Activated T-cell treated with anti-CD3 and anti-CD28 coated beads, Interleukin-2, amount 50 U/mL, for 4 hours (primary cell): ENCODE measurements around the gene RO60. TPM values are rescaled to one million over a fixed set of nuclear protein-coding genes. Genes with fewer than 3 reads are reported as not detected.
A peak's percentile ranks its signal among the peaks of the same experiment; 100 is the strongest.
"Not testable (repeated sequence)": the region's sequence is repeated elsewhere in the genome, so short reads cannot be mapped to it uniquely, and the experiment has no call there.

Source experiments
- ATAC-seq, 2 donors: fragments of 200-7000 bp; cut with Tn5 transposase; one replicate each; pipeline ENCODE4 v1.10.0; 2021
- DNase-seq: peaks from one replicate; pipeline ENCODE4 v3.0.0-alpha.2; 2020
- H3K27me3 Mint-ChIP-seq: one replicate; pipeline ENCODE4 v1.8.0; 2021; ENCODE audit warnings: low read depth, mixed read lengths
- H3K36me3 Mint-ChIP-seq: one replicate; pipeline ENCODE4 v1.8.0; 2022; ENCODE audit warnings: mixed read lengths; ENCODE audit not compliant: insufficient read depth
- H3K4me1 Mint-ChIP-seq: one replicate; pipeline ENCODE4 v1.8.0; 2021; ENCODE audit warnings: low read depth, mixed read lengths
- H3K4me3 Mint-ChIP-seq: one replicate; pipeline ENCODE4 v1.8.0; 2021; ENCODE audit warnings: mild to moderate bottlenecking, moderate library complexity, mixed read lengths
- H3K9me3 Mint-ChIP-seq: one replicate; pipeline ENCODE4 v1.8.0; 2021; ENCODE audit warnings: mixed read lengths
- total RNA-seq, 3 donors: library from RNA; stranded (reverse); gene quantifications; one replicate each; pipeline ENCODE4 v1.2.1, GENCODE V29; 2021

Gene RO60
- total RNA-seq, 3 donors from 2014 or later: 60.8 to 75.0 (median 61.1) TPM

DNA sequence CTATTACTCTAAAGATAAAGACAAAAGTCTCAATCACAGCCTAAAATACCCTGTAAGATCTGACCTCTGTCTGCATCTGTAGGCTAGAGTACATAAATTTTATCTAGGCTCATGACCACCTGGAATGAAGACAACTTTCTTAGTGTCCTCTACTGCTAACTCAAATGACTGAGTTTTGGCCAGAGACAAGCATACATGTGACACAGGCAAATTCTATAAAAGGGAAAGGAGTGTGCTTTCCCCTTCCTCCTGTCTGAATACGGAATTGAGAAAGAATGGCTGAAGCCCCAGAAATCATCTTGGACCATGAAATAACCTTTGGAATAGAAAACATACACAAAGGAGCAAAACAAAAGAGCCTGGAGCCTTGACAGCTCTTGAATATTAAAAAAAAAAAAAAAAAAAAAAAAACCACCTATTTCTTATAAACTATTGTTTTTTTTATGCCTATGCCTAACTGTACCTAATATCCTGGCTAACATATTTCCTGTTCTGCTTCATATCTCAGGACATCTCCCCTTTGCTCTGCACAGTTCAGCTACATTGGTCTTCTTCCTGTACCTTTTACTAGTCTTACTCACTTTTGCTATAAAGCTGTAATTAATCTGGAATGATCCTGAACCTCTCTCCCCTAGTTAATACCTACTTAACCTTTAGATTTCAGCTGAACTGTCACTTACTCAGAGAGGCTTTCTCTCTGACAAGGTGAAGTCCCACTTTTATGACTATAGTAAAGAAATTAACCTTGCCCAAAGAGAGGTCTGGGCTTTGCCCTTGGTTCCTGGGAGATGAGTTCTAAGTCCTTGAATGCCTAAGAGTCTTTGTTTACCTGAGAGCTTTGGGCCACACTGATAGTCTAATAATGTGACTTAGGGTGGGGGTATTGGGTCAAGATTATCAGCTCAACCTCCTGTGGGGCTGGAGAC, 16.4 kb upstream of the RO60 start:
- DNase-seq: no peak
- no peaks in the 10 kb centered on the region for H3K27me3 Mint-ChIP-seq
- ATAC-seq: no peak
- H3K4me3 Mint-ChIP-seq: no peak overlapping the region
- H3K4me1 Mint-ChIP-seq: peaks cover 12% of the 10 kb centered on the region
- peaks cover 24% of the 10 kb centered on the region for H3K36me3 Mint-ChIP-seq
- no peaks in the 10 kb centered on the region for H3K9me3 Mint-ChIP-seq

DNA sequence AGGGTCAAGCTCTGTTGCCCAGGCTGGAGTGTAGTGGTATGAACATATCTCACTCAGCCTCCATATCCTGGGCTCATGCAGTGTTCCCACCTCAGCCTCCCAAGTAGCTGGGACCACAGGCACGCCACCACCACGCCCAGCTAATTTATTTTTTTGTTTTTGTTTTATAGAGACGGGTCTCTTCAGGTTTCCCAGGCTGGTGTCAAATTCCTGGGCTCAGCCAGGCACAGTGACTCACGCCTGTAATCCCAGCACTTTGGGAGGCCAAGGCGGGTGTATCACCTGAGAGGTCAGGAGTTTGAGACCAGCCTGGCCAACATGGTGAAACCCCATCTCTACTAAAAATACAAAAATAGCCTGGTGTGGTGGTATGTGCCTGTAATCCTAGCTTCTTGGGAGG, 10.5 kb upstream of the RO60 start:
- peaks cover 20% of the 10 kb centered on the region for H3K36me3 Mint-ChIP-seq
- ATAC-seq, H3K27me3 Mint-ChIP-seq, H3K9me3 Mint-ChIP-seq, H3K4me1 Mint-ChIP-seq, DNase-seq, H3K4me3 Mint-ChIP-seq: not testable (repeated sequence)

DNA sequence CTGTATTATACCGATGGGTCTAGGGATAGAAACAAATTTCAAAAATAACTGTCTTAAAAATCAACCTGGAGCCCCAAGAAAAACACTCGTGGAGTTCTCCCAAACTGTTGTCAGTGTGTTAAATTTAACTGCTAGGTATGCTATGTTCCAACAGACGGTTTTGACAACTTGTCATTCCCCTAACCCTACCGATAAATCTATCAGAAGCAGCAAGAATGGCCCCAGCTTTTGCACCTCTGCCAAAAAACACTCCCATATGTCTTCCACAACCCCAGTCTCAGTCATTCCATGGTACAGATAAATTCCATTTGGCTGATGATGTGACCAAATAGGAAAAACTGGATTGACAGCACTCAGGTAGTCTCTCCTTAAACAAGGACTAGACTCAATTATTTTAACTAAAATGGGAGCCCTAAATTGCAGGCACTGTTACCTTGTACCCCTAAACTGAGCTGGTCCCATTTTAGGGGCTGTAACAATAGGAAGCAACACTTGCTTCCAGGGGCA, 5.2 kb upstream of the RO60 start:
- ATAC-seq (no peak), DNase-seq (no peak)
- H3K4me1 Mint-ChIP-seq: peaks cover 36% of the 10 kb centered on the region
- no peaks in the 10 kb centered on the region for H3K27me3 Mint-ChIP-seq
- no peak overlapping the region for H3K4me3 Mint-ChIP-seq
- H3K9me3 Mint-ChIP-seq: no peaks in the 10 kb centered on the region
- H3K36me3 Mint-ChIP-seq: peaks cover 8% of the 10 kb centered on the region

DNA sequence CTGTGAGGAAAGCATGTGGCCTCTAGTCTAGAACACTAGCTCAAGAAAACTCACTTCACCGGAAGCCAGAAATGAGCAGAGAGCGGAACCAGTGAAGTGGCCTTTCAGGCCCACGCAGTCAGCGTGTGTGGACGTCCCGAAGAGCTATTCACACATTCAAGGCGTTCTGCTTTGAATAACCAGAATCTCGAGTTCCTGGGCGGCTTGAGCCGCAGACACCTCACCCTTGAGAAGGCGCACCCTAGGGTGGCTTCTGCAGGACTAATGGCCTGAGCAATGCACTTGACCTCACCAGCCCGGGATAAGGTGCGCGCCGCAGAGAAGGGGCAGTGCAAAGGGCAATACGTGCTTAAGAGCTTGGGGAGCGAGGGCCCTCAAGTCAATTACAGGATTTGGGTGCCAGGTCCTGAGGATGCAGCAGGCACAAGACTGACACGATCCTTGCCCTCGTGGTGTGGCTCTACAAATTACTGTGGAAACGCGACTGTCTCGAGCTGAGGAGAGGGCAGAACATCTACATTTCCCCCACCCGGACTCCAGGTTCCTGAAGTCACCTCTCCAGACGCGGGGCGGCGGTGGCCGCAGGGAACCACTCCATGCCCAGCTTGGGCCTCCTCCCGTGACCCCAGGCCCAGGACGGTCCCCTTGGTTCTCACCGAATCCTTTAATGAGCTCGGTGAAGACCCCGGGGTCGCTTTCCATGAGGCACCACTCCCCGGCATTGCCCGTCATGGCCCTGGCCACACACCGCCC, 707 bp upstream of the RO60 start:
- Mint-ChIP-seq H3K36me3 (peaks cover 9% of the 10 kb centered on the region), H3K9me3 (no peaks in the 10 kb centered on the region), H3K4me1 (peaks cover 59% of the 10 kb centered on the region), H3K27me3 (no peaks in the 10 kb centered on the region), H3K4me3 (peak overlapping the region; percentile 100)
- ATAC-seq (peak; percentile 25 to 53), DNase-seq (peak; percentile 37)

DNA sequence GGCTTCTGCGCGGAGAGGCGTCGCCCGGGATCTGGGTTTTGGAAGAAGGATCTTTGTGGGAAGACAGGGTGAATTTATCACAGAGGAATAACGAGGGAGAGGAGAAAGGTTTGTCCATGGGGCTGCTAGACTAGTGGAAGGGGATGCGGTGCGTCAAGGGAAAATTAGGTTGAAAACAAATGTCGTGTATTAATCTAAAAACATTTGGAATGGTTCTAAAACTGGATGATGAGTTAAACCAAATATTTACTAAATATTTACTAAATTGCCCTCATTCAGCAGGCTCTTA, 647 bp downstream of the RO60 start:
- ATAC-seq: no peak
- DNase-seq: no peak
- H3K4me1 Mint-ChIP-seq: peaks cover 61% of the 10 kb centered on the region
- no peaks in the 10 kb centered on the region for H3K27me3 Mint-ChIP-seq
- H3K36me3 Mint-ChIP-seq: peaks cover 6% of the 10 kb centered on the region
- no peaks in the 10 kb centered on the region for H3K9me3 Mint-ChIP-seq
- H3K4me3 Mint-ChIP-seq: peak overlapping the region; percentile 100

DNA sequence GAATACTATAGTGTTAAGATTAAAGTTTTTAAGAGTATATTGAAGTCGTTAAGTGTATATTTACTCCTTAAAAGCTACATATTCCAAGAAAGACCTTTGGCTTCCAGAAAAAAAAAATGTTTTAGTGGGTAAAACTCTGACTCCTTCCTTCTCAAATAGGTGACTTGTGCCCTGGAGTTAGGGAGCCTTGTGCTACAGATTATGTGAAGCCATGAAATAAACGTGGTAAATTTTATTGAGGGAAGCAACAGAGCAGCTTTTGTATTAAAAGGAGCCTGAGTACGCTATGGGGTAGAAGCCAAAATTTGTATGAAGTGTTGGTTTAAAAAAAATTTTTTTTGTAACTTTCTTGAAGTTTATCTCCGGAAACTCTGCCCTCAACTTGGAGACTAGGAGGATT, 994 bp downstream of the RO60 start:
- Mint-ChIP-seq H3K27me3 (no peaks in the 10 kb centered on the region), H3K36me3 (peaks cover 6% of the 10 kb centered on the region), H3K4me1 (peaks cover 64% of the 10 kb centered on the region), H3K9me3 (no peaks in the 10 kb centered on the region), H3K4me3 (peak overlapping the region; percentile 100)
- DNase-seq (no peak), ATAC-seq (no peak)

DNA sequence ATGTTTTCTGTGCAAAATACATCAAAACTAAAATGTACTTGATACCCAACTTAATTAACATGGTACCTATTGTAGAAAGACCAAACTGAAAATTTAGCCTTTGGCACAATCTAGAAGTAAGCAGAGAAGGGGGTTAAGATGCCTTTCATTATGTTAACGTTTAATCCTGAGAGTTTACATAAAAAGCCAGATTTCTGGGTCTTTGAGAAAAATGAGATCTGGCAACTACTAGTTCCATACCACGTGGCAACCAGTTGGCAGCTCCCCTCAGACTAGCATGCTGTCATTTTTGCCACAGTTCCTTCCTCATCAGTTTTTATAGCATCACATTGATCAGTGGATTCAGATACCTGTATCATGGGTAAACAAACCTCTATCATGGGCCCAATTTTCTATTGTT, 1.5 kb downstream of the RO60 start:
- H3K4me1 Mint-ChIP-seq: peaks cover 68% of the 10 kb centered on the region
- no peak for ATAC-seq
- peak overlapping the region; percentile 100 for H3K4me3 Mint-ChIP-seq
- no peaks in the 10 kb centered on the region for H3K27me3 Mint-ChIP-seq
- peaks cover 6% of the 10 kb centered on the region for H3K36me3 Mint-ChIP-seq
- no peak for DNase-seq
- no peaks in the 10 kb centered on the region for H3K9me3 Mint-ChIP-seq

DNA sequence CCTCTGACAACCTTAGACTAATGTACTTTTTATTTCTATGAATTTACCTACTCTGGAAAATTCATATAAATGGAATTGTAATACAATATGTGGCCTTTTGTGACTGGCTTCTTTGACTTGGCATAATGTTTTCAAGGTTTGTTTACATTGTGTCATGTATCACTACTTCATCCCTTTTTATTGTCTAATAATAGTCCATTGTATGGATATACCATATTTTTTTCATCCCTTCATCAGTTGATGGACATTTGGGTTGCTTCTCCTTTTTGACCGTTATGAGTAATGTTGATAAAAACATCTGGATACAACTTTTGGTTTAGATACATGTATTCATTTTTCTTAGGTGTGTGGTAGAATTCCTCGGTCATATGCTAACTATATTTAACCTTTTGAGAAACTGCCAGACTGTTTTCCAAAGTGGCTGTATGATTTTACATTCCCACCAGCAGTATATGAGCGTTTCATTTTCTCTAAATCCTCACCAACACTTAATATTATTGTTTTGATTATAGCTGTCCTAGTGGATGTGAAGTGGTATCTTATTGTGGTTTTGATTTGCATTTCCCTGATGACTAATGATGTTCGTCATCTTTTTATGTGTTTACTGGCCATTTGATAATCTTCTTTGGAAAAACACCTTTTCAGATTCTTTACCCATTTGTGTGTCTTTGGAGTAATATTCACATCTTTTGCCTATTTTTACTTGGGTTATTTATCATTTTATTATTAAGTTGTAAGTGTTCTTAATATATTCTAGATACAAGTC, 3.5 kb downstream of the RO60 start:
- Mint-ChIP-seq H3K27me3 (no peaks in the 10 kb centered on the region), H3K4me3 (no peak overlapping the region), H3K36me3 (peaks cover 8% of the 10 kb centered on the region), H3K4me1 (peaks cover 70% of the 10 kb centered on the region), H3K9me3 (no peaks in the 10 kb centered on the region)
- no peak for DNase-seq
- ATAC-seq: no peak

DNA sequence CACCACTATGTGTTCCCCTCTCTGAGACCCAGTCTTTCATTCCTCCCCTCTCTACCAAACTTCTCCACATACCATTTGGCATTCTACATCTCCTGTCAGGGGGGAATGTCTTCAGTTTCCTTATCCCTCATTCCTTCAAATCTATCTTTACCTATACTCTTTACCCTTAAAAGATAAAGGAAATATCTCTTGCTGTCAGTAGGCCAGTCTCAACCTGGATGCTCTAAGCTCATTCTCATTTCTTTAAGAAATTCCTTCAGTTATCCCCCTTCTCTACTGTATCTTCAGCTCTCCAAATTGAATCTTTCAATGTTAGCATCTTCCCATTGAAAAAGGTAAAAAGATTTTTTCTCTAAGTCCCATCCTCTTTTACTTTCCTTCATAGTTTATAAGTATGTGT, 6.5 kb downstream of the RO60 start:
- H3K4me3 Mint-ChIP-seq: no peak overlapping the region
- H3K36me3 Mint-ChIP-seq: peaks cover 15% of the 10 kb centered on the region
- DNase-seq (no peak), ATAC-seq (no peak)
- H3K27me3 Mint-ChIP-seq: no peaks in the 10 kb centered on the region
- no peaks in the 10 kb centered on the region for H3K9me3 Mint-ChIP-seq
- H3K4me1 Mint-ChIP-seq: peaks cover 79% of the 10 kb centered on the region

DNA sequence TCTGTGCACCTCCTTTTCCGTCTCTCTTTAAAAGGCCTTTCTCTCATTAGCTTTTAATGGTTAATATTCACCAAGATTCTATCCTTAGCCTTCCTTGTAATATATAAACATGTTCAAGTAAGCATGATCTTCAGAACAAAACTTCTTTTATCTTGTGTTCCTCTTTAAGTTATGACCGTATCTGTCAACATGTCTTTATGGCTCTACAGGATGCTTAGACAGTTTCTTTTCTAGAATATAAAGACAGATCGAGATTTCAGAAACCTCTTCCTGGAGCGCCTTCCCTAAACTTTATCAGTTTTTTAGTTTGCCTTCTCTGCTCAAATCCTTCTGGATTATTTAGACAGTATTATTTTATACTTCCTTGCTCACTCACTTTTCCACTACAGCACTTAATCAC, 7.2 kb downstream of the RO60 start:
- H3K9me3 Mint-ChIP-seq: no peaks in the 10 kb centered on the region
- H3K27me3 Mint-ChIP-seq: no peaks in the 10 kb centered on the region
- H3K4me3 Mint-ChIP-seq: no peak overlapping the region
- DNase-seq (no peak), ATAC-seq (no peak)
- peaks cover 15% of the 10 kb centered on the region for H3K36me3 Mint-ChIP-seq
- H3K4me1 Mint-ChIP-seq: peaks cover 77% of the 10 kb centered on the region

DNA sequence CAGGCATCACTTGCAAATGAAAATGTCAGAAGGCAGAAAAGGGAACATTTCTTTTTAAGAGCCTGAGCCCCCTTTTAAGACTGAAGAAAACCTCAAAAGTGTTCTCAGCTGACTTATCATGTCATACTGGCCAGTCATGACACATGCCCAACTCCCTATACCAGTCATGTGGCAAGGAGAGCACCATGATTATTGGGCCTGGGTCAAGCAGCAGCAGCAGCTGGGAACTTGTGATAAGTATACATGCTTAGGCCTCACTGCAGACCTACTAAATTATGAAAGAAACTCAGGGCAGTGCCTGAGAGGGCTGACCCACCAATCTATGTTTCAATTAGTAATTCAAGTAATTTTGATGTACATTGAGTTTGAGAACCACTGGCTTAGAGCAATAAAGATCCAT, 8.6 kb downstream of the RO60 start:
- ATAC-seq (no peak), DNase-seq (no peak)
- Mint-ChIP-seq H3K4me1 (peaks cover 70% of the 10 kb centered on the region), H3K9me3 (no peaks in the 10 kb centered on the region), H3K27me3 (no peaks in the 10 kb centered on the region), H3K4me3 (no peak overlapping the region), H3K36me3 (peaks cover 16% of the 10 kb centered on the region)

DNA sequence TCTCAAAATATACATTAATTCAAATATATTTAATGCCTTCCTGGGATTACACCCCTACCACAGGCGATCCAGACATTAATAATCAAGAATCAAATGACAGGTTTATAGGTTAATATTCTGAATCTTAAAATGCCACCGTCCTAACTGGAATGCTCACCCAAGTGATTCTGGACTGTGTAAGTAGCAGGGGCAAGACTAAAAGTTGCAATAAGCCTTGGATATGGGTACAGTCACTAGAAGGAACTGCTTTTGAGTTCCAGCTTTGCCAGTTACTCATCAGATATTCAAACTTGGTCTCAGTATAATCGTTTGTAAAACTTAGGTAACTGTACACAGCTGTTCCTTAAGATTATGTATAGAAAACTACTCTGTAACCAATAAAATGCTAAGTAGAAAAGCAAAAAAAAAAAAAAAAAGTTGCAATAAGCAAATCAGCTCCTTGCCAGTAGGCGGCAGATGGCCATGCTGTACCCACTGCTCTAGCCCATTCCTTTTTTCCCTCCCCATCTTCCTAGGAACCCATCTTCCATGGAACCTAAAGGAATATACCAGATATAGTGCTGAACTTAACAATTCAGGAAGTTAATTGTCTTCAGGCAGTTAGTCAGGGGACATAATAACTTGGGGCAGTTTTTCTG, 10.5 kb downstream of the RO60 start:
- ATAC-seq (no peak), DNase-seq (no peak)
- H3K4me3 Mint-ChIP-seq: no peak overlapping the region
- H3K36me3 Mint-ChIP-seq: peaks cover 13% of the 10 kb centered on the region
- H3K27me3 Mint-ChIP-seq: no peaks in the 10 kb centered on the region
- no peaks in the 10 kb centered on the region for H3K9me3 Mint-ChIP-seq
- peaks cover 61% of the 10 kb centered on the region for H3K4me1 Mint-ChIP-seq

DNA sequence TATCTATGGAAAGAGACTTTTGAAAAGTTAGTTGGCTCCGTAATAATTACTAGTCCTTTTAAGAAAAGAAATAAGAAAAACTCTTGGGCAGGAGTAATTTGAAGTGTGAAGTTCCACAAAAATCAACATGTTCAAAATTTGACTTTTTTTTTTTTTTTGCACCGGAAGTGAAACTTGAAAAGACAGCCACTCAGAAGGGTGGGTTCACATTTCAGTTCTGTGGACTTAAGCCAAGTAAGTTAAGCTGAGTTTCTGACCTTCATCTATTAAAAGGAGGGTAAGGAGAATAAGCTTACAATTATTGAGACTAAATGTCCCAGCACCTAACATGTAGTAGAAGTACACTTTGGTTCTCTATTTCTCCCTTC, 11.0 kb downstream of the RO60 start:
- H3K4me1 Mint-ChIP-seq: peaks cover 56% of the 10 kb centered on the region
- no peaks in the 10 kb centered on the region for H3K27me3 Mint-ChIP-seq
- peaks cover 13% of the 10 kb centered on the region for H3K36me3 Mint-ChIP-seq
- no peak for ATAC-seq
- H3K4me3 Mint-ChIP-seq: peak overlapping the region; percentile 13
- no peaks in the 10 kb centered on the region for H3K9me3 Mint-ChIP-seq
- DNase-seq: no peak

DNA sequence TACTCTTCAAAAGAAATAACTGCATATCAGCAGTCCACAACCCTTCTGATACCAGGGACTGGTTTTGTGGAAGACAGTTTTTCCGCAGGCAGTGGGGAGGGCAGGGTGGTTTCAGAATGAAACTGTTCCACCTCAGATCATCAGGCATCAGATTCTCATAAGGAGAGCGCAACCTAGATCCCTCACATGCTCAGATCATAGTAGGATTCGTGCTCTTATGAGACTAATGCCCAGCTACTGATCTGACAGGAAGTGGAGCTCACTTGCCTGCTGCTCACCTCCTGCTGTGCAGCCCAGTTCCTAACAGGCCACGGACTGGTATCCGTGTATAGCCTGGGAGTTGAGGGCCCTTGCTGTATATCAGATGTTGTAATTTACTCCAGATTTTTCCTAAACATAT, 11.5 kb downstream of the RO60 start:
- DNase-seq: no peak
- Mint-ChIP-seq H3K9me3 (no peaks in the 10 kb centered on the region), H3K27me3 (no peaks in the 10 kb centered on the region), H3K4me1 (peaks cover 54% of the 10 kb centered on the region), H3K36me3 (peaks cover 13% of the 10 kb centered on the region), H3K4me3 (no peak overlapping the region)
- peak; percentile 62 to 73 for ATAC-seq
